Measurements from ENCODE around the gene PPP2R3B.

DNA sequence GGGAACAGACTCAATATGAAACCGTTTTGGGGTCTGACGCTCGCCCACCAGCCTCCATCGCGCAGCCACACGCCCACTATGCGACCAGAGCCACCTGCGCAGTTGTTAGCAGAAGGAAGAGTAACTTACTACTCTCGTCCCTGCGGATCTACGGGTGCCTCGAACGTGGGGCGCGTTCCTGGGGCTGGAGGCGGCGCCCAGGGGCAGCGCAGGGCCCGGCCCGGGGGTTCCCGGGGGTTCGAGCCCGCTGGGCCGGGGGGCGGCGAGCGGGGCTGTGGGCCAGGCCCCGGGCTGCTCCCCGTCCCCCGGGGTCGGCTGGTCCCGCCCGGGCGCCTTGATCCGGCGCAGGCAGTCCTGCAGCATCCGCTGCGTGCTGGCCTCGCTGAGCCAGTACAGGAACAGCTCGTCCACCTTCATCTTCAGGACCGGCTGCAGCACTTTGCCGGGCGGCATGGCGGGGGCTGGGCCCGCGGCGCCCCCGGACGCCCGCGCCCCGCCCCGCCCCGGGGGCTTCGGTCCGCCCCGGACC, 404 bp downstream of the PPP2R3B start:
- TF ChIP-seq, protein P1, sequence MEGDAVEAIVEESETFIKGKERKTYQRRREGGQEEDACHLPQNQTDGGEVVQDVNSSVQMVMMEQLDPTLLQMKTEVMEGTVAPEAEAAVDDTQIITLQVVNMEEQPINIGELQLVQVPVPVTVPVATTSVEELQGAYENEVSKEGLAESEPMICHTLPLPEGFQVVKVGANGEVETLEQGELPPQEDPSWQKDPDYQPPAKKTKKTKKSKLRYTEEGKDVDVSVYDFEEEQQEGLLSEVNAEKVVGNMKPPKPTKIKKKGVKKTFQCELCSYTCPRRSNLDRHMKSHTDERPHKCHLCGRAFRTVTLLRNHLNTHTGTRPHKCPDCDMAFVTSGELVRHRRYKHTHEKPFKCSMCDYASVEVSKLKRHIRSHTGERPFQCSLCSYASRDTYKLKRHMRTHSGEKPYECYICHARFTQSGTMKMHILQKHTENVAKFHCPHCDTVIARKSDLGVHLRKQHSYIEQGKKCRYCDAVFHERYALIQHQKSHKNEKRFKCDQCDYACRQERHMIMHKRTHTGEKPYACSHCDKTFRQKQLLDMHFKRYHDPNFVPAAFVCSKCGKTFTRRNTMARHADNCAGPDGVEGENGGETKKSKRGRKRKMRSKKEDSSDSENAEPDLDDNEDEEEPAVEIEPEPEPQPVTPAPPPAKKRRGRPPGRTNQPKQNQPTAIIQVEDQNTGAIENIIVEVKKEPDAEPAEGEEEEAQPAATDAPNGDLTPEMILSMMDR (CRISPR knock-in tag; IDR thresholded peaks at IDR 0.05), result no peak
- TF ChIP-seq, protein P2, sequence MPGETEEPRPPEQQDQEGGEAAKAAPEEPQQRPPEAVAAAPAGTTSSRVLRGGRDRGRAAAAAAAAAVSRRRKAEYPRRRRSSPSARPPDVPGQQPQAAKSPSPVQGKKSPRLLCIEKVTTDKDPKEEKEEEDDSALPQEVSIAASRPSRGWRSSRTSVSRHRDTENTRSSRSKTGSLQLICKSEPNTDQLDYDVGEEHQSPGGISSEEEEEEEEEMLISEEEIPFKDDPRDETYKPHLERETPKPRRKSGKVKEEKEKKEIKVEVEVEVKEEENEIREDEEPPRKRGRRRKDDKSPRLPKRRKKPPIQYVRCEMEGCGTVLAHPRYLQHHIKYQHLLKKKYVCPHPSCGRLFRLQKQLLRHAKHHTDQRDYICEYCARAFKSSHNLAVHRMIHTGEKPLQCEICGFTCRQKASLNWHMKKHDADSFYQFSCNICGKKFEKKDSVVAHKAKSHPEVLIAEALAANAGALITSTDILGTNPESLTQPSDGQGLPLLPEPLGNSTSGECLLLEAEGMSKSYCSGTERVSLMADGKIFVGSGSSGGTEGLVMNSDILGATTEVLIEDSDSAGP (CRISPR knock-in tag; IDR thresholded peaks at IDR 0.05; ENCODE audit: borderline replicate concordance), result no peak
- TF ChIP-seq ELF4 (CRISPR knock-in tag; IDR thresholded peaks at IDR 0.05; ENCODE audit: borderline replicate concordance), result no peak
- TF ChIP-seq, protein P3, sequence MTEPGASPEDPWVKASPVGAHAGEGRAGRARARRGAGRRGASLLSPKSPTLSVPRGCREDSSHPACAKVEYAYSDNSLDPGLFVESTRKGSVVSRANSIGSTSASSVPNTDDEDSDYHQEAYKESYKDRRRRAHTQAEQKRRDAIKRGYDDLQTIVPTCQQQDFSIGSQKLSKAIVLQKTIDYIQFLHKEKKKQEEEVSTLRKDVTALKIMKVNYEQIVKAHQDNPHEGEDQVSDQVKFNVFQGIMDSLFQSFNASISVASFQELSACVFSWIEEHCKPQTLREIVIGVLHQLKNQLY (CRISPR knock-in tag; IDR thresholded peaks at IDR 0.05), result no peak
- no peak for TF ChIP-seq NFIC (IDR thresholded peaks at IDR 0.05; ENCODE audit: low read length)
- TF ChIP-seq HOXA3 (CRISPR knock-in tag; IDR thresholded peaks at IDR 0.05), result no peak
- 0 out of 2 replicates have a peak, but pooled peaks have one; percentile 39 for TF ChIP-seq ZNF431 (CRISPR knock-in tag; IDR thresholded peaks at IDR 0.05; ENCODE audit: borderline replicate concordance, low read depth)
- TF ChIP-seq REXO4 (CRISPR knock-in tag; IDR thresholded peaks at IDR 0.05; ENCODE audit: borderline replicate concordance), result no peak
- TF ChIP-seq, protein P4, sequence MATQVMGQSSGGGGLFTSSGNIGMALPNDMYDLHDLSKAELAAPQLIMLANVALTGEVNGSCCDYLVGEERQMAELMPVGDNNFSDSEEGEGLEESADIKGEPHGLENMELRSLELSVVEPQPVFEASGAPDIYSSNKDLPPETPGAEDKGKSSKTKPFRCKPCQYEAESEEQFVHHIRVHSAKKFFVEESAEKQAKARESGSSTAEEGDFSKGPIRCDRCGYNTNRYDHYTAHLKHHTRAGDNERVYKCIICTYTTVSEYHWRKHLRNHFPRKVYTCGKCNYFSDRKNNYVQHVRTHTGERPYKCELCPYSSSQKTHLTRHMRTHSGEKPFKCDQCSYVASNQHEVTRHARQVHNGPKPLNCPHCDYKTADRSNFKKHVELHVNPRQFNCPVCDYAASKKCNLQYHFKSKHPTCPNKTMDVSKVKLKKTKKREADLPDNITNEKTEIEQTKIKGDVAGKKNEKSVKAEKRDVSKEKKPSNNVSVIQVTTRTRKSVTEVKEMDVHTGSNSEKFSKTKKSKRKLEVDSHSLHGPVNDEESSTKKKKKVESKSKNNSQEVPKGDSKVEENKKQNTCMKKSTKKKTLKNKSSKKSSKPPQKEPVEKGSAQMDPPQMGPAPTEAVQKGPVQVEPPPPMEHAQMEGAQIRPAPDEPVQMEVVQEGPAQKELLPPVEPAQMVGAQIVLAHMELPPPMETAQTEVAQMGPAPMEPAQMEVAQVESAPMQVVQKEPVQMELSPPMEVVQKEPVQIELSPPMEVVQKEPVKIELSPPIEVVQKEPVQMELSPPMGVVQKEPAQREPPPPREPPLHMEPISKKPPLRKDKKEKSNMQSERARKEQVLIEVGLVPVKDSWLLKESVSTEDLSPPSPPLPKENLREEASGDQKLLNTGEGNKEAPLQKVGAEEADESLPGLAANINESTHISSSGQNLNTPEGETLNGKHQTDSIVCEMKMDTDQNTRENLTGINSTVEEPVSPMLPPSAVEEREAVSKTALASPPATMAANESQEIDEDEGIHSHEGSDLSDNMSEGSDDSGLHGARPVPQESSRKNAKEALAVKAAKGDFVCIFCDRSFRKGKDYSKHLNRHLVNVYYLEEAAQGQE (IDR thresholded peaks at IDR 0.05; ENCODE audit: borderline replicate concordance in 1 of 2, low read depth in 1 of 2, low read length in 2 of 2), result no peak
- no peak for TF ChIP-seq SP1 (IDR thresholded peaks at IDR 0.05)
- TF ChIP-seq SP1 (CRISPR knock-in tag; IDR thresholded peaks at IDR 0.05), result no peak
- no peak for TF ChIP-seq STAG1 (CRISPR knock-in tag; IDR thresholded peaks at IDR 0.05)
- TF ChIP-seq CBFB (CRISPR knock-in tag; IDR thresholded peaks at IDR 0.05), result no peak

Data from HepG2 (cell line).